HEK293 (cell line): Measurements from ENCODE around the gene RAD17.

ENCODE experiments used
- CTCF ChIA-PET: fragments of 350-600 bp; formaldehyde crosslinking; extraction: SDS; loops from one replicate; lab custom pipeline; 2021; ENCODE audit warnings: antibody characterized with exemption; lab: Yijun Ruan, JAX
- POLR2A ChIA-PET: fragments of 300-600 bp; formaldehyde crosslinking; extraction: SDS; loops from one replicate; lab custom pipeline; 2020; ENCODE audit warnings: antibody characterized with exemption, inconsistent platforms; lab: Yijun Ruan, JAX
- H3K27ac ChIP-seq: fragments of 200-500 bp; sonication (Bioruptor generic); 2 replicates; pipeline ENCODE4 v1.5.1; 2014; ENCODE audit warnings: low read depth, low read length, control low read depth, inconsistent platforms; ENCODE audit errors: extremely low read depth
- H3K36me3 ChIP-seq, 2 experiments: fragments of 200-500 bp in 1 of 2; sonication (Bioruptor generic) in 1 of 2; 1 replicate in 1 of 2; 2 replicates in 1 of 2; pipeline ENCODE4 v1.5.1; 2014 to 2017; ENCODE audit warnings: inconsistent platforms in 2 of 2, low read length in 2 of 2; ENCODE audit not compliant: control insufficient read depth in 2 of 2, insufficient read depth in 1 of 2
- H3K4me1 ChIP-seq: fragments of 200-500 bp; sonication (Bioruptor generic); 2 replicates; pipeline ENCODE4 v1.5.1; 2014; ENCODE audit warnings: mild to moderate bottlenecking, low read length, inconsistent platforms; ENCODE audit not compliant: control insufficient read depth, insufficient read depth
- H3K4me3 ChIP-seq: 2 replicates; pipeline ENCODE4 v1.5.1; 2011; ENCODE audit warnings: low read depth, mild to moderate bottlenecking, control low read depth, low read length, moderate library complexity
- H3K9me3 ChIP-seq: fragments of 200-500 bp; sonication (Bioruptor generic); 2 replicates; pipeline ENCODE4 v1.5.1; 2014; ENCODE audit warnings: low read depth, low read length, inconsistent platforms; ENCODE audit not compliant: control insufficient read depth, insufficient read depth
- EGR2 ChIP-seq: fragments of 450-650 bp; formaldehyde crosslinking; IDR thresholded peaks from 2 replicates; pipeline ENCODE4 v1.5.1; 2016; ENCODE audit warnings: low read depth, missing biosample characterization, missing genetic modification characterization
- ZFP37 ChIP-seq: fragments of 450-650 bp; formaldehyde crosslinking; IDR thresholded peaks from 2 replicates; pipeline ENCODE4 v1.5.1; 2016; ENCODE audit warnings: missing biosample characterization, missing genetic modification characterization
- ZNF10 ChIP-seq: fragments of 450-650 bp; formaldehyde crosslinking; IDR thresholded peaks from 2 replicates; pipeline ENCODE4 v1.5.1; 2017; ENCODE audit warnings: missing biosample characterization, missing genetic modification characterization
- ZNF121 ChIP-seq: fragments of 450-650 bp; formaldehyde crosslinking; IDR thresholded peaks from 2 replicates; pipeline ENCODE4 v1.5.1; 2016; ENCODE audit warnings: missing biosample characterization, missing genetic modification characterization
- ZNF184 ChIP-seq: fragments of 450-650 bp; IDR thresholded peaks from 2 replicates; pipeline ENCODE4 v1.5.1; 2018; ENCODE audit warnings: missing biosample characterization, mild to moderate bottlenecking, missing genetic modification characterization
- ZNF24 ChIP-seq: fragments of 450-650 bp; formaldehyde crosslinking; IDR thresholded peaks from 2 replicates; pipeline ENCODE4 v1.5.1; 2016; ENCODE audit warnings: missing biosample characterization, missing genetic modification characterization
- ZNF473 ChIP-seq: fragments of 450-650 bp; formaldehyde crosslinking; IDR thresholded peaks from 2 replicates; pipeline ENCODE4 v1.5.1; 2017; ENCODE audit warnings: missing biosample characterization, missing genetic modification characterization
- ZNF560 ChIP-seq: fragments of 450-650 bp; formaldehyde crosslinking; IDR thresholded peaks from 2 replicates; pipeline ENCODE4 v1.5.1; 2017; ENCODE audit warnings: missing biosample characterization, missing genetic modification characterization, borderline replicate concordance
- ZNF610 ChIP-seq: fragments of 450-650 bp; formaldehyde crosslinking; IDR thresholded peaks from 2 replicates; pipeline ENCODE4 v1.5.1; 2016; ENCODE audit warnings: missing biosample characterization, missing genetic modification characterization, borderline replicate concordance
- ZNF626 ChIP-seq: fragments of 450-650 bp; sonication (Bioruptor Pico); formaldehyde crosslinking; IDR thresholded peaks from 2 replicates; pipeline ENCODE4 v1.5.1; 2018; ENCODE audit warnings: missing biosample characterization, missing genetic modification characterization, inconsistent platforms
- ZNF843 ChIP-seq: fragments of 450-650 bp; formaldehyde crosslinking; IDR thresholded peaks from 2 replicates; pipeline ENCODE4 v1.5.1; 2016; ENCODE audit warnings: missing biosample characterization, missing genetic modification characterization
- TF ChIP-seq, protein P1 (sequence below): fragments of 450-650 bp; formaldehyde crosslinking; IDR thresholded peaks from 2 replicates; pipeline ENCODE4 v1.5.1; 2016; ENCODE audit warnings: missing biosample characterization, missing genetic modification characterization, borderline replicate concordance
- TF ChIP-seq, protein P2 (sequence below): fragments of 450-650 bp; formaldehyde crosslinking; IDR thresholded peaks from 2 replicates; pipeline ENCODE4 v1.5.1; 2016; ENCODE audit warnings: missing biosample characterization, missing genetic modification characterization
- TF ChIP-seq, protein P3 (sequence below): fragments of 450-650 bp; formaldehyde crosslinking; IDR thresholded peaks from 2 replicates; pipeline ENCODE4 v1.5.1; 2016; ENCODE audit warnings: missing biosample characterization, missing genetic modification characterization
- TF ChIP-seq, protein P4 (sequence below): fragments of 450-650 bp; formaldehyde crosslinking; IDR thresholded peaks from 2 replicates; pipeline ENCODE4 v1.5.1; 2016; ENCODE audit warnings: missing biosample characterization, missing genetic modification characterization

RAD17 gene

DNA sequence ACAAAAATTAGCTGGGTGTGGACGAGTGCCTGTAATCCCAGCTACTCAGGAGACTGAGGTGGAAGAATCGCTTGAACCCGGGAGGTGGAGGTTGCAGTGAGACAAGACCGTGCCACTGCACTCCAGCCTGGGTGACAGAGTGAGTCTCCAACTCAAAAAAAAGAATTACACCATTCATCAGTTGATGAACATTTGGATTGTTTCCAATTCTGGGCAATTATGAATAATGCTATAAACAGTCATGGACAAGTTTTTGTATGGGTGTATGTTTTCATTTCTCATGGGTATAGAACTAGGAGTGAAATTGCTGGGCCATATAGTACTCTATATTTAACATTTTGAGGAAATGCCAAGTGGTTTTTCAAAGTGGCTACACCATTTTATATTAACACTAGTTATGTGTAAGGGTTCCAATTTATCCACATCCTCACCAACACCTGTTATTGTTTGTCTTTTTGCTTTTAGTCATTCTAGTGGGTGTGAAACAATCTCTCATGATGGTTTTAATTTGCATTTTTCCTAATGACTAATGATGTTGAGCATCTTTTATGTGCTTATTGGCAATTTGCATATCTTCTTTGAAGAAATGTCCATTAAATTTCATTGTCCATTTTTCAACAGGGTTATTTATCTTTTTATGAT is 28.0 kb upstream of the RAD17 start:
- TF ChIP-seq, protein P1, sequence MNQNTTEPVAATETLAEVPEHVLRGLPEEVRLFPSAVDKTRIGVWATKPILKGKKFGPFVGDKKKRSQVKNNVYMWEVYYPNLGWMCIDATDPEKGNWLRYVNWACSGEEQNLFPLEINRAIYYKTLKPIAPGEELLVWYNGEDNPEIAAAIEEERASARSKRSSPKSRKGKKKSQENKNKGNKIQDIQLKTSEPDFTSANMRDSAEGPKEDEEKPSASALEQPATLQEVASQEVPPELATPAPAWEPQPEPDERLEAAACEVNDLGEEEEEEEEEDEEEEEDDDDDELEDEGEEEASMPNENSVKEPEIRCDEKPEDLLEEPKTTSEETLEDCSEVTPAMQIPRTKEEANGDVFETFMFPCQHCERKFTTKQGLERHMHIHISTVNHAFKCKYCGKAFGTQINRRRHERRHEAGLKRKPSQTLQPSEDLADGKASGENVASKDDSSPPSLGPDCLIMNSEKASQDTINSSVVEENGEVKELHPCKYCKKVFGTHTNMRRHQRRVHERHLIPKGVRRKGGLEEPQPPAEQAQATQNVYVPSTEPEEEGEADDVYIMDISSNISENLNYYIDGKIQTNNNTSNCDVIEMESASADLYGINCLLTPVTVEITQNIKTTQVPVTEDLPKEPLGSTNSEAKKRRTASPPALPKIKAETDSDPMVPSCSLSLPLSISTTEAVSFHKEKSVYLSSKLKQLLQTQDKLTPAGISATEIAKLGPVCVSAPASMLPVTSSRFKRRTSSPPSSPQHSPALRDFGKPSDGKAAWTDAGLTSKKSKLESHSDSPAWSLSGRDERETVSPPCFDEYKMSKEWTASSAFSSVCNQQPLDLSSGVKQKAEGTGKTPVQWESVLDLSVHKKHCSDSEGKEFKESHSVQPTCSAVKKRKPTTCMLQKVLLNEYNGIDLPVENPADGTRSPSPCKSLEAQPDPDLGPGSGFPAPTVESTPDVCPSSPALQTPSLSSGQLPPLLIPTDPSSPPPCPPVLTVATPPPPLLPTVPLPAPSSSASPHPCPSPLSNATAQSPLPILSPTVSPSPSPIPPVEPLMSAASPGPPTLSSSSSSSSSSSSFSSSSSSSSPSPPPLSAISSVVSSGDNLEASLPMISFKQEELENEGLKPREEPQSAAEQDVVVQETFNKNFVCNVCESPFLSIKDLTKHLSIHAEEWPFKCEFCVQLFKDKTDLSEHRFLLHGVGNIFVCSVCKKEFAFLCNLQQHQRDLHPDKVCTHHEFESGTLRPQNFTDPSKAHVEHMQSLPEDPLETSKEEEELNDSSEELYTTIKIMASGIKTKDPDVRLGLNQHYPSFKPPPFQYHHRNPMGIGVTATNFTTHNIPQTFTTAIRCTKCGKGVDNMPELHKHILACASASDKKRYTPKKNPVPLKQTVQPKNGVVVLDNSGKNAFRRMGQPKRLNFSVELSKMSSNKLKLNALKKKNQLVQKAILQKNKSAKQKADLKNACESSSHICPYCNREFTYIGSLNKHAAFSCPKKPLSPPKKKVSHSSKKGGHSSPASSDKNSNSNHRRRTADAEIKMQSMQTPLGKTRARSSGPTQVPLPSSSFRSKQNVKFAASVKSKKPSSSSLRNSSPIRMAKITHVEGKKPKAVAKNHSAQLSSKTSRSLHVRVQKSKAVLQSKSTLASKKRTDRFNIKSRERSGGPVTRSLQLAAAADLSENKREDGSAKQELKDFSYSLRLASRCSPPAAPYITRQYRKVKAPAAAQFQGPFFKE (tag by site-specific recombination): no peak
- TF ChIP-seq, protein P2, sequence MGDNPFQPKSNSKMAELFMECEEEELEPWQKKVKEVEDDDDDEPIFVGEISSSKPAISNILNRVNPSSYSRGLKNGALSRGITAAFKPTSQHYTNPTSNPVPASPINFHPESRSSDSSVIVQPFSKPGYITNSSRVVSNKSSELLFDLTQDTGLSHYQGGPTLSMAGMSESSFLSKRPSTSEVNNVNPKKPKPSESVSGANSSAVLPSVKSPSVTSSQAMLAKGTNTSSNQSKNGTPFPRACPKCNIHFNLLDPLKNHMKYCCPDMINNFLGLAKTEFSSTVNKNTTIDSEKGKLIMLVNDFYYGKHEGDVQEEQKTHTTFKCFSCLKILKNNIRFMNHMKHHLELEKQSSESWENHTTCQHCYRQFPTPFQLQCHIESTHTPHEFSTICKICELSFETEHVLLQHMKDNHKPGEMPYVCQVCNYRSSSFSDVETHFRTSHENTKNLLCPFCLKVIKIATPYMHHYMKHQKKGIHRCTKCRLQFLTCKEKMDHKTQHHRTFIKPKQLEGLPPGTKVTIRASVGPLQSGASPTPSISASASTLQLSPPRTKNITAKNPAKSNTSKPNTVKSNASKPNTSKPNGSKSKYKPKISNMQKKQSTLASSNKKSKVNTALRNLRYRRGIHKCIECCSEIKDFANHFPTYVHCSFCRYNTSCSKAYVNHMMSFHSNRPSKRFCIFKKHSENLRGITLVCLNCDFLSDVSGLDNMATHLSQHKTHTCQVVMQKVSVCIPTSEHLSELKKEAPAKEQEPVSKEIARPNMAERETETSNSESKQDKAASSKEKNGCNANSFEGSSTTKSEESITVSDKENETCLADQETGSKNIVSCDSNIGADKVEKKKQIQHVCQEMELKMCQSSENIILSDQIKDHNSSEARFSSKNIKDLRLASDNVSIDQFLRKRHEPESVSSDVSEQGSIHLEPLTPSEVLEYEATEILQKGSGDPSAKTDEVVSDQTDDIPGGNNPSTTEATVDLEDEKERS (tag by site-specific recombination): no peak
- no peak for TF ChIP-seq ZNF24 (tag by site-specific recombination)
- no peak for TF ChIP-seq ZNF473 (tag by site-specific recombination)
- no peak for TF ChIP-seq EGR2 (tag by site-specific recombination)
- no peak for TF ChIP-seq ZNF121 (tag by site-specific recombination)
- peak; percentile 97 for TF ChIP-seq ZNF184 (tag by site-specific recombination)
- no peak for TF ChIP-seq ZFP37 (tag by site-specific recombination)
- no peak for TF ChIP-seq ZNF610 (tag by site-specific recombination)
- peak; percentile 72; the same call in 1 of the 2 replicates for TF ChIP-seq ZNF10 (tag by site-specific recombination)
- TF ChIP-seq, all 188 proteins: peak for 2
- no peaks in the 10 kb centered on the region for H3K4me1 ChIP-seq
- CTCF ChIA-PET: interaction anchor here (0.6 kb wide), 1 partner anchor 10 kb away, joined by 3 read pairs; no protein-coding TSS in a partner anchor
- POLR2A ChIA-PET: no interaction called here
- no peaks in the 10 kb centered on the region for H3K9me3 ChIP-seq
- H3K27ac ChIP-seq: no peak overlapping the region
- no peak overlapping the region for H3K4me3 ChIP-seq
- no peaks in the 10 kb centered on the region for H3K36me3 ChIP-seq

GRCh38 chr5:69343083-69343482 is 26.5 kb upstream of the RAD17 start:
- Histone ChIP-seq H3K36me3 (no peaks in the 10 kb centered on the region), H3K4me1 (no peaks in the 10 kb centered on the region), H3K27ac (no peak overlapping the region), H3K9me3 (no peaks in the 10 kb centered on the region), H3K4me3 (no peak overlapping the region)
- ChIA-PET POLR2A (no interaction called here), CTCF (no interaction called here)
- TF ChIP-seq, protein P2 (tag by site-specific recombination): no peak
- TF ChIP-seq, protein P3, sequence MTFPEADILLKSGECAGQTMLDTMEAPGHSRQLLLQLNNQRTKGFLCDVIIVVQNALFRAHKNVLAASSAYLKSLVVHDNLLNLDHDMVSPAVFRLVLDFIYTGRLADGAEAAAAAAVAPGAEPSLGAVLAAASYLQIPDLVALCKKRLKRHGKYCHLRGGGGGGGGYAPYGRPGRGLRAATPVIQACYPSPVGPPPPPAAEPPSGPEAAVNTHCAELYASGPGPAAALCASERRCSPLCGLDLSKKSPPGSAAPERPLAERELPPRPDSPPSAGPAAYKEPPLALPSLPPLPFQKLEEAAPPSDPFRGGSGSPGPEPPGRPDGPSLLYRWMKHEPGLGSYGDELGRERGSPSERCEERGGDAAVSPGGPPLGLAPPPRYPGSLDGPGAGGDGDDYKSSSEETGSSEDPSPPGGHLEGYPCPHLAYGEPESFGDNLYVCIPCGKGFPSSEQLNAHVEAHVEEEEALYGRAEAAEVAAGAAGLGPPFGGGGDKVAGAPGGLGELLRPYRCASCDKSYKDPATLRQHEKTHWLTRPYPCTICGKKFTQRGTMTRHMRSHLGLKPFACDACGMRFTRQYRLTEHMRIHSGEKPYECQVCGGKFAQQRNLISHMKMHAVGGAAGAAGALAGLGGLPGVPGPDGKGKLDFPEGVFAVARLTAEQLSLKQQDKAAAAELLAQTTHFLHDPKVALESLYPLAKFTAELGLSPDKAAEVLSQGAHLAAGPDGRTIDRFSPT: no peak
- TF ChIP-seq ZNF843 (tag by site-specific recombination) (no peak), EGR2 (tag by site-specific recombination) (no peak), ZNF626 (tag by site-specific recombination) (no peak), ZNF560 (tag by site-specific recombination) (no peak)
- TF ChIP-seq, protein P4, sequence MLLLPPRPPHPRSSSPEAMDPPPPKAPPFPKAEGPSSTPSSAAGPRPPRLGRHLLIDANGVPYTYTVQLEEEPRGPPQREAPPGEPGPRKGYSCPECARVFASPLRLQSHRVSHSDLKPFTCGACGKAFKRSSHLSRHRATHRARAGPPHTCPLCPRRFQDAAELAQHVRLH (tag by site-specific recombination): no peak
